ENCODE data around the gene DIS3L2. TPM values are rescaled to one million over a fixed set of nuclear protein-coding genes. Genes with fewer than 3 reads are reported as not detected.

DIS3L2 gene
- total RNA-seq, 4 donors from 2014 or later = 22.2 to 31.6 (median 27.8) TPM

DNA sequence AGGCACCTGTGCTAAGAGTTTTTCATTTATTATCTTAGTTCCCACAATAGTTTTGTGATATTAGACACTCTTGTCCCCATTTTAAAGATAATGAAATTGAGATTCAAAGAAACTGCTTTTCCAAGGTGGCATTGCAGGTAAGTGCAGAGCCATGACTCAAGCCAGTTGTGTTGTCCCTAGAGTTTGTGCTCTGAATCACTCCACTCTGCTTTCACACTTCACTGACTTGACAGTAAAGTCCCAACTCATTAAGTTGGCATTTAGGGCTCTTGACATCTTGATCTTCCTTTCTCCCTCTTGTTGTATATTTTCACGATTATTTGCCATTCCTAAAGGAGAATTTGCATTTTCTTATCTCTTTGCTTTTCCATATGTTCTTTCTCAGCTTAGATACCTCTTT lies 114.3 kb downstream of the DIS3L2 start:
- no peak for DNase-seq (ENCODE audit: low spot score)
- TF ChIP-seq, protein P1, sequence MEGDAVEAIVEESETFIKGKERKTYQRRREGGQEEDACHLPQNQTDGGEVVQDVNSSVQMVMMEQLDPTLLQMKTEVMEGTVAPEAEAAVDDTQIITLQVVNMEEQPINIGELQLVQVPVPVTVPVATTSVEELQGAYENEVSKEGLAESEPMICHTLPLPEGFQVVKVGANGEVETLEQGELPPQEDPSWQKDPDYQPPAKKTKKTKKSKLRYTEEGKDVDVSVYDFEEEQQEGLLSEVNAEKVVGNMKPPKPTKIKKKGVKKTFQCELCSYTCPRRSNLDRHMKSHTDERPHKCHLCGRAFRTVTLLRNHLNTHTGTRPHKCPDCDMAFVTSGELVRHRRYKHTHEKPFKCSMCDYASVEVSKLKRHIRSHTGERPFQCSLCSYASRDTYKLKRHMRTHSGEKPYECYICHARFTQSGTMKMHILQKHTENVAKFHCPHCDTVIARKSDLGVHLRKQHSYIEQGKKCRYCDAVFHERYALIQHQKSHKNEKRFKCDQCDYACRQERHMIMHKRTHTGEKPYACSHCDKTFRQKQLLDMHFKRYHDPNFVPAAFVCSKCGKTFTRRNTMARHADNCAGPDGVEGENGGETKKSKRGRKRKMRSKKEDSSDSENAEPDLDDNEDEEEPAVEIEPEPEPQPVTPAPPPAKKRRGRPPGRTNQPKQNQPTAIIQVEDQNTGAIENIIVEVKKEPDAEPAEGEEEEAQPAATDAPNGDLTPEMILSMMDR (IDR thresholded peaks at IDR 0.05) = no peak
- ATAC-seq (ENCODE audit: low FRiP score) = no peak

GRCh38 chr2:232076272-232076671 lies 114.8 kb downstream of the DIS3L2 start:
- no peak for DNase-seq (ENCODE audit: low spot score)
- no peak for ATAC-seq (ENCODE audit: low FRiP score)
- TF ChIP-seq, protein P1 (IDR thresholded peaks at IDR 0.05) = no peak

DNA sequence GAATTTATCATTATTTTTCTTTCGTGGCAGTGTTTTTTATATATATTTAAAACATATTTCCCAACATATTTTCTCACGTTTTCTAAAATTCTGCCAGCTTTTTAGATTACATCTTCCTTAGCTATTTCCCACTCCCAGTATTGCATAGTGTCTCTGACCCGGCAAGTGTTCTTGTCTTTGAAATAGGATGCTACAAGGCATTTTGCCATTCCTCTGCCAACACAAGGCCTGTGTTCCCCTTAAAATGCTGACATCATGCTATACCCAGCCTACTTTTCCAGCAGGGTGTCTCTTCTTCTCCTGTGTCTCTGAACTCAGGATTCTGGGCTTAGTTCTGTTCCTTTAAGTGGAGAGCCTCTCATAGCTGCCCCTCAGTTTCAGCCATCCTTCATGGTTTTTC lies 115.2 kb downstream of the DIS3L2 start:
- ATAC-seq (ENCODE audit: low FRiP score) = no peak
- DNase-seq (ENCODE audit: low spot score) = no peak
- TF ChIP-seq, protein P1 (IDR thresholded peaks at IDR 0.05) = no peak

GRCh38 chr2:232085164-232085563 lies 123.7 kb downstream of the DIS3L2 start:
- ATAC-seq (ENCODE audit: low FRiP score) (no peak), DNase-seq (ENCODE audit: low spot score) (no peak)
- TF ChIP-seq, protein P1 (IDR thresholded peaks at IDR 0.05) = no peak

DNA sequence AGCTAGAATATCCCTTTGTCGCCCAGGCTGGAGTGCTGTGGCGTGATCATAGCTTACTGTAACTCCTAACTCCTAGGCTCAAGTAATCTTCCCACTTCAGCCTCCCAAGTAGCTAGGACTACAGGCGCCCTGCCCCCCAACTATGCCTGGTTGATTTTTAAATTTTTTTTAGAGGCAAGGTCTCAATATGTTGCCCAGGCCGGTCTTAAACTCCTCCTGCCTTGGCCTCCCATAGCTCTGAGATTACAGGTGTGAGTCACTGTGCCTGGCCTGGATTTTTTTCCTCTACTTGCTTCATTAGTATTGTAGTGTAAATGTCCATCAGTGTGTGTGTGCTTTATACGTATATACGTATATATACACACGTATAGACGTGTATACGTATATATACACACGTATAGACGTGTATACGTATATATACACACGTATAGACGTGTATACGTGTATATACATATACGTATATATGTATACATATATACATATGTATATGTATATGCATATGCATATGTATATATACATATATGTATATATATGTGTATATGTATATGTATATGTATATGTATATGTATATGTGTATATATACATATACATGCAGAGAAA lies 124.4 kb downstream of the DIS3L2 start:
- ATAC-seq (ENCODE audit: low FRiP score) = no peak
- DNase-seq (ENCODE audit: low spot score) = no peak
- TF ChIP-seq, protein P1 (IDR thresholded peaks at IDR 0.05) = no peak

- ATAC-seq (ENCODE audit: low FRiP score) (no peak), DNase-seq (ENCODE audit: low spot score) (no peak)
- TF ChIP-seq, protein P1 (IDR thresholded peaks at IDR 0.05) = no peak
Measured at GRCh38 chr2:232088771-232089170, 127.3 kb downstream of the DIS3L2 start.

- TF ChIP-seq, protein P1 (IDR thresholded peaks at IDR 0.05) = no peak
- ATAC-seq (ENCODE audit: low FRiP score) (no peak), DNase-seq (ENCODE audit: low spot score) (no peak)
Measured at GRCh38 chr2:232094201-232094600, 132.7 kb downstream of the DIS3L2 start.

Data from omental fat pad (tissue), 4 donors.